Measurements from ENCODE around the gene UTS2R.
"Not testable (repeated sequence)": the region's sequence is repeated elsewhere in the genome, so short reads cannot be mapped to it uniquely, and the experiment has no call there.

UTS2R gene

DNA sequence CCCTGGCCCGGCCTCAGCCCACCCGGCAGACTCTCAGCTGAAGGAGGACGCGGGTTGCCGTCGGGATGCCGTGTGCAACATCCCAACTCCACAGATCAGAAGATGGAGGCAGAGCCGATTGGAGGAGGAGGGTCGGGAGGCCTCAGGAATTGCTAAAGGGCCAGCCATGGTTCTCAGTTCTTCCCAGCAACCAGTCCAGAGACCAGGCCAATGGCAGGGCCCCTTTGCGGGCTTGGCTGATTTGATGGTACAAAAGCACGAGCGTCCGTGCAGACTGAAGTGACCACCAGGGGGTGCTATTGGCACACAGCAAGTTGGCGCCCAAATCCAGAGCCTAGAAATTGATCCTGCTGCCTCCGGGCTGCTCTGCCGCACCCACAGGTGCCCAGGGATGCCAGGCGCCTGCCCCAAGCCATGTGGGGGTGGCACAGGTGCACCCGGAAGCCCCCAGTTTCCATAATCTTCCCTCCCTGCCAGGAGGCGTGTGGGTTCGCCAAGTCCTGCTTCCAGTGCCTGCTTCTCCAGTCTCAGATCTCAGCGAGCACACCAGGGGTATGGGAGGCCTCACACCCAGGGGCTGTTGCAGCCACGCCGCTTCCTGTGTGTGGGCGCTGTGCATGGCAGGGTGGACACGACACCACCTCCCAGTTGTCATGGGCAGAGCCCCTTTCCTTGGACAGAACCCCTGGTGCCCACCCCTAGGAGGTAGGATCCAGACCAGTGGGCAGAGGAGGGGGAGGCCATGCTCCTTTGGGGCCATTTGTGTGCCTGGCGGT, 19.7 kb upstream of the UTS2R start:
- FAIRE-seq, result peak; percentile 82
- peak; percentile 88 for DNase-seq (ENCODE audit: insufficient read length, low spot score)
- TF ChIP-seq POLR2A (IDR thresholded peaks at IDR 0.05; ENCODE audit: low read depth, low read length) (no peak), POU2F2 (IDR thresholded peaks at IDR 0.05; ENCODE audit: low read depth, low read length) (peak; percentile 47; the same call in 1 of the 2 replicates)

DNA sequence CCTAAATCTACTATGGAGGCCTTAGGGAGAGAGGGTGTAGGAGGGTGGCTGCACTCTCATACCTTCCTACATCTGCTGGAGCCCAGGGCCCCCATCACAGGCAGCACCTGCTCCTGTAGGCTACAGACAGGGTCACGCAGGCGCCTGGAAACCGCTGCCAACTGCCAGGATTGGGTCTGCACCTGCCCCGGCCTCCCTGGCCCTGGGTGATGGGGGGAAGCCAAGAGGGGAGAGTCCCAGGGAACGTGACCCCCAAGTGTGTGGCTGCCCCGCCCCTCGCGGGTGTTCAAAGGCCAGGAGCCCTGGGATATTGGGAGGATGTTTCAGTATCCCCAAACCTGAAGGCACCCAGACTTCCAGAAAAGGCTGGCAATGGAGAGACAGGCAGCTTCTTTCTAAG, 18.1 kb upstream of the UTS2R start:
- FAIRE-seq (no peak), DNase-seq (ENCODE audit: insufficient read length, low spot score) (no peak)
- TF ChIP-seq SPI1 (IDR thresholded peaks at IDR 0.05; ENCODE audit: low read depth, low read length), result no peak

DNA sequence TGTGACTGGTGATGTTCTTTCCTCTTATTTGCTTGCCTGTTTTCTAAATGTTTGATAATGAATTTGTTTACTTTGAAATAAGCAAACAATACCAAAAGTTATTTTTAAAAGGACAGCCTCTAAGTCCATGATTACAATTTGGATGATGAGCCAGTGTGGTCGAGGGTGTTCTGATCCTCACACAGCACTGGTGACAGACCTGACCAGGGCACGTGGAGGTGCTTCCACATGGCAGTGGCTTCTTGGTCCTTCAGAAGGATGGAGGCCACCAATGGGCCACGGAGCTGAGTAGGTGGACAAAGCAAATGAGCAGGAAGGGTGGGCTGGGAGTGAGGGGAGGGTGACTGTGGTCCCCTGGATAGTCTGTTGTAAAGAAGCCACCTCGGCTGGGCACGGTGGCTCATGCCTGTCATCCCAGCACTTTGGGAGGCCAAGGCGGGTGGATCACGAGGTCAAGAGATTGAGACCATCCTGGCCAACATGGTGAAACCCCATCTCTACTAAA, 16.7 kb upstream of the UTS2R start:
- FAIRE-seq (no peak), DNase-seq (ENCODE audit: insufficient read length, low spot score) (no peak)
- TF ChIP-seq POU2F2 (IDR thresholded peaks at IDR 0.05; ENCODE audit: low read depth, low read length) (no peak), TAF1 (IDR thresholded peaks at IDR 0.05; ENCODE audit: low read depth, low read length) (no peak), POLR2A (IDR thresholded peaks at IDR 0.05; ENCODE audit: low read depth, low read length) (no peak), POLR2AphosphoS5 (IDR thresholded peaks at IDR 0.05; ENCODE audit: low read depth, low read length) (no peak), SPI1 (IDR thresholded peaks at IDR 0.05; ENCODE audit: low read depth, low read length) (no peak), PAX5 (IDR thresholded peaks at IDR 0.05; ENCODE audit: insufficient read depth, low read length, severe bottlenecking) (no peak)

DNA sequence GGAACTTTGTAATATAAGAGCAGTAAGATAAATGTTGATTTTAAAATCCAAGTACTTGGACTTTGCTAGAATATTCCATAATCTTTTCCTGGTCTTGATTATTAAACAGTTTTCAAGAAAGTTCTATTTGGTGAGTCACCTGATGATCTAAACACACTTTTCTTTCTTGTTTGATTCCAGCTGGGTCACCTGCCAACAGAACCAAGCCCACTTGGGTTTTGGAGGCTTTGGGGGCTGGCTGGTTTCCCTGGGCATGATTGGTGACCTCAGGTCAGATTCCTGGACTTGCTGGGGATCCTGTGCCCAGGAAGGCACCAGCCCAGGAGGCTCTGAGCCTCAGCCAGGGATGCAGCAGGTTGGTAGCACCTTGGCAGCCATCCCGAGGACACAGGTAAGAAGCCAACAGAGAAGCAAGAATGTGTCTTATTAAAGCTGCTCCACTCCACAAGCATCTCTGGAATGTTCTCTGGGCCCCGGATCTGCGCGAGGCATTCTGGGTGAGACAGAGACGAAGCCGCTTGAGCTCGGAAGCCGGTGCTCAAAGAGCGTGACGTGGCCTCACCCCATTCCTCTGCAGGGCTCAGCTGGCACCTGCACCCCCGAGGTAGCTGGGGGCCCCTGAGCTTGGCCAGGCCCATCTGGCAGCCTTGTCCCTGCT, 15.7 kb upstream of the UTS2R start:
- no peak for DNase-seq (ENCODE audit: insufficient read length, low spot score)
- no peak for FAIRE-seq
- no peak for TF ChIP-seq SPI1 (IDR thresholded peaks at IDR 0.05; ENCODE audit: low read depth, low read length)
- no peak for TF ChIP-seq POLR2A (IDR thresholded peaks at IDR 0.05; ENCODE audit: low read depth, low read length)
- no peak for TF ChIP-seq POU2F2 (IDR thresholded peaks at IDR 0.05; ENCODE audit: low read depth, low read length)
- no peak for TF ChIP-seq PAX5 (IDR thresholded peaks at IDR 0.05; ENCODE audit: insufficient read depth, low read length, severe bottlenecking)
- TF ChIP-seq POLR2AphosphoS5 (IDR thresholded peaks at IDR 0.05; ENCODE audit: low read depth, low read length), result no peak
- no peak for TF ChIP-seq TAF1 (IDR thresholded peaks at IDR 0.05; ENCODE audit: low read depth, low read length)

DNA sequence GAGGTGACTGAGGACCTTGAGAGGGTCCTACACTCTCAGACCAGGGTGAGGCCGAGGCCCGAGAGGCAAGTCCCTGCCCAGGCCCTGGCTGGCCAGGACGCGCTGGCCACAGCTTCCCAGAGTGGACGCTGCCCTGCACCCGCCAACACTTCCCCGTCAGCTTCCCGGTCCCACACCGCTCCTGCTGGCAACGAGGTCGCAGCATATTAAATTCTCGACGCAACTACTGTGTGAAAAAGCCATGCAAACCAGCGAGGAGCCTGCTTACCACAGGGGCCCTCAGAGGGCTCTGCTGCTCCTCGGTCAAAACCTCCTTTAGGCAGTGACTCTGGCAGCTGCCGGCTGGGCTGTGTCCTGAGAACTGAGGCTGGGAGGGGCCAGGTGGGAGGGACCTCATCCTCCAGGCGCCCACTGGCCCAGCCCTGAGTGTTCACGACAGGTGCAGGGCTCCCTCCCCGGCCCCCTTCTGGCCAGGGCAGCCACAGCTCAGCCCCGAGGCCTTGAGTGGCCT, 14.7 kb upstream of the UTS2R start:
- TF ChIP-seq SPI1 (IDR thresholded peaks at IDR 0.05; ENCODE audit: low read depth, low read length), result no peak
- no peak for TF ChIP-seq POLR2A (IDR thresholded peaks at IDR 0.05; ENCODE audit: low read depth, low read length)
- TF ChIP-seq PAX5 (IDR thresholded peaks at IDR 0.05; ENCODE audit: insufficient read depth, low read length, severe bottlenecking), result no peak
- TF ChIP-seq TAF1 (IDR thresholded peaks at IDR 0.05; ENCODE audit: low read depth, low read length), result no peak
- no peak for TF ChIP-seq POLR2AphosphoS5 (IDR thresholded peaks at IDR 0.05; ENCODE audit: low read depth, low read length)
- TF ChIP-seq POU2F2 (IDR thresholded peaks at IDR 0.05; ENCODE audit: low read depth, low read length), result no peak
- DNase-seq (ENCODE audit: insufficient read length, low spot score), result no peak
- no peak for FAIRE-seq

DNA sequence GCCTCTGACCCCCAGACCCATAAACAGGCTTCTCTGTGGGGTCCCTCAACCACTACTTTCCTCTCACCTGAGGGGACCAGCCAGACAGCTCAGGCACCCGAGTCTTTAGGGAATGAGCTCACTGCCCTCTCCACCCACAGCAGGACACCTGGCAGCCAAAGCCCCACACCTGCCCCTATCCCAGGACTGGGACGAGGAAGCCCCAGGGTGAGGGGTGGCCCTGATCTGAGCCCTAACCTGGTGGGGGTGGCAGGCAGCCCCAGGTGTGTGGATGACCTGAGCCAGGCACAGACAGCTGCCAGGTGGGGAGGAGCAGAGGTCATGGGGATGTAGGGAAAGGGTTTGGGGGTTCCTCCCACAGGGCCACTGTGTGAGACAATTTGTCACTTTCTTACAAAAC, 14.2 kb upstream of the UTS2R start:
- no peak for DNase-seq (ENCODE audit: insufficient read length, low spot score)
- TF ChIP-seq TAF1 (IDR thresholded peaks at IDR 0.05; ENCODE audit: low read depth, low read length) (no peak), SPI1 (IDR thresholded peaks at IDR 0.05; ENCODE audit: low read depth, low read length) (no peak), PAX5 (IDR thresholded peaks at IDR 0.05; ENCODE audit: insufficient read depth, low read length, severe bottlenecking) (no peak), POLR2A (IDR thresholded peaks at IDR 0.05; ENCODE audit: low read depth, low read length) (no peak), POLR2AphosphoS5 (IDR thresholded peaks at IDR 0.05; ENCODE audit: low read depth, low read length) (no peak), POU2F2 (IDR thresholded peaks at IDR 0.05; ENCODE audit: low read depth, low read length) (no peak)
- no peak for FAIRE-seq

DNA sequence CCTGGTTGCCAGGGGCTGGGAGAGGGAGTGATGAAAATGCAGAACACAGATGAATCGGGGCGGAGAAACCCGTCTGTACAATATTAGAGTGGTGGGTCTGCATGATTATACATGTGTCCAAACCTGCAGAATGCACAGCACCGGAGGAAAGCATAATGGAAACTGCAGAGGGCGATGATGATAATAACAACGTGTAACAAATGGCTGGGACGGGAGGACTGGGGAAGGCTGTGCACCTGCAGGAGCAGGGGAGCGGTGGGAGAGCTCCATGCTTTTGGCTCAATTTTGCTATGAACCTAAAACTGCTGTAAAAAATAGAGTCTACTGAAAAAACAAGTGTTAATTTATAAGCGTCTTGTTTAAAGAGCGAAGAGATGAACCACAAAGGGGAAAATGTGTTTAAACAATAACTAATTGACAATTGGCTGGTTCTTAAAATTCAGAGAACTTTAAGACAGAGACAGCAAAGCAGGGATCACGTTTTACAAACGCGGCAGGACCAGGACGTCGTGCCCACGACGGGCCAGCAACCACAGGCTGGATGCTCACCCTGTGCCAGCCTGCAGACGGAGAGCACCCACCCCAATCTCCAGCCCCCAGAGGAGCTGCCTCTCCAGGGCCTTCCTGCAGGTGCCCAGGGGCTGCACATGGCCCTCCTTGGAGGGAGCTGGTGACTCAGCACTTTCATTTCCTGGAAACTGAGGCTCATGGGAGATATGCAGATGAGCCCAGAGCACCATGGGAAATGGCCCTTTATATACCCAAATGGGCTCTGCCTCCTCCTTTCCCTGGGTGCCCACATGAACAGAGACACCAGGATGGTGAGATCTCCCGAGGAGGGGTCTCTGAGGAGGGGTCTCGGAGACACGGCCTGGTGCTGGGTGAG, 12.9 kb upstream of the UTS2R start, which contains the start of gene TEX19:
TSS of gene TEX19 (plus strand) at position 783 of the 886 bp plus-strand sequence. CDS start 2,904 bp downstream, outside the sequence.
- TF ChIP-seq PAX5 (IDR thresholded peaks at IDR 0.05; ENCODE audit: insufficient read depth, low read length, severe bottlenecking) (no peak), POLR2A (IDR thresholded peaks at IDR 0.05; ENCODE audit: low read depth, low read length) (no peak), POU2F2 (IDR thresholded peaks at IDR 0.05; ENCODE audit: low read depth, low read length) (peak; percentile 97), TAF1 (IDR thresholded peaks at IDR 0.05; ENCODE audit: low read depth, low read length) (no peak)
- no peak for FAIRE-seq
- DNase-seq (ENCODE audit: insufficient read length, low spot score), result no peak

DNA sequence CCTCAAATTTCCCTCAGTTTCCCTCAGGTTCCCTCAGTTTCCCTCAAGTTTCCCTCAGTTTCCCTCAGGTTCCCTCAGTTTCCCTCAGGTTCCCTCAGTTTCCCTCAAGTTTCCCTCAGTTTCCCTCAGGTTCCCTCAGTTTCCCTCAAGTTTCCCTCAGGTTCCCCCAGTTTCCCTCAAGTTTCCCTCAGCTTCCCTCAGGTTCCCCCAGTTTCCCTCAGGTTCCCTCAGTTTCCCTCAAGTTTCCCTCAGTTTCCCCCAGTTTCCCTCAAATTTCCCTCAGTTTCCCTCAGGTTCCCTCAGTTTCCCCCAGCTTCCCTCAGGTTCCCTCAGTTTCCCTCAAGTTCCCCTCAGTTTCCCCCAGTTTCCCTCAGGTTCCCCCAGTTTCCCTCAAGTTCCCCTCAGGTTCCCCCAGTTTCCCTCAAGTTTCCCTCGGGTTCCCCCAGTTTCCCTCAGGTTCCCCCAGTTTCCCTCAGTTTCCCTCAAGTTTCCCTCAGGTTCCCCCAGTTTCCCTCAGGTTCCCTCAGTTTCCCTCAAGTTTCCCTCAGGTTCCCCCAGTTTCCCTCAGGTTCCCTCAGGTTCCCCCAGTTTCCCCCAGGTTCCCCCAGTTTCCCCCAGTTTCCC, 12.0 kb upstream of the UTS2R start:
- not testable (repeated sequence) for FAIRE-seq; DNase-seq (ENCODE audit: insufficient read length, low spot score)

DNA sequence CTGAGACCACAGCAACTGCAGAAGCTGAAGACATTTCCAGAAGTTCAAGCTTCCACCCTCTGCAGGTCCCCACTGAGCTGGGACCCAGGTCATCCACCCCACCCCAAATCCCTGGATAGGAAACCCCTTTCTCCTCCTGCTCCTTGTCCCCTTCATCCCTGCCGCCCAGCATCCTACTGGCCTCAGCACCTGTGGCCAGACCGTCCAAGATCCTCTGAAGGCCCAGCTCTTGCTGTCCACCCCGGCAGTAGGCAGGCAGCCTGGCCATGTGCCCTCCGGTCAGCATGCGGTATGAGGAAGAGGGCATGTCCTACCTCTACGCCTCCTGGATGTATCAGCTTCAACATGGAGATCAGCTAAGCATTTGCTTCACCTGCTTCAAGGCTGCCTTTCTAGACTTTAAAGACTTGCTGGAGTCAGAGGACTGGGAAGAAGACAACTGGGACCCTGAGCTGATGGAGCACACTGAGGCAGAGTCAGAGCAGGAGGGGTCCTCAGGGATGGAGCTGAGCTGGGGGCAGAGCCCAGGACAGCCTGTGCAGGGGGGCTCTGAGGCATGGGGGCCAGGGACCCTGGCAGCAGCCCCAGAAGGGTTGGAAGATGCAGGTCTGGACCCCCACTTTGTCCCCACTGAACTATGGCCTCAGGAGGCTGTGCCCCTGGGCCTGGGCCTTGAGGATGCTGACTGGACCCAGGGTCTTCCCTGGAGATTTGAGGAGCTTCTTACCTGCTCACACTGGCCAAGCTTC, 9.5 kb upstream of the UTS2R start:
- DNase-seq (ENCODE audit: insufficient read length, low spot score) (no peak), FAIRE-seq (no peak)
- TF ChIP-seq TAF1 (IDR thresholded peaks at IDR 0.05; ENCODE audit: low read depth, low read length) (no peak), POLR2A (IDR thresholded peaks at IDR 0.05; ENCODE audit: low read depth, low read length) (no peak), POU2F2 (IDR thresholded peaks at IDR 0.05; ENCODE audit: low read depth, low read length) (no peak)

All from GM12891 (cell line).